Neural cell (in vitro differentiated cells): ENCODE results near the gene SHC1.

Experiments used
- CTCF ChIP-seq: fragments of 450-650 bp; IDR thresholded peaks from 2 replicates; pipeline ENCODE4 v1.5.1; 2014; ENCODE audit warnings: antibody characterized with exemption, mild to moderate bottlenecking, moderate library complexity; ENCODE audit not compliant: poor library complexity, severe bottlenecking
- EZH2 ChIP-seq: fragments of 200-600, 300-800 bp; shearing (Covaris generic), sonication (generic); IDR thresholded peaks from 2 replicates; pipeline ENCODE4 v1.6.1; 2014; ENCODE audit warnings: antibody characterized with exemption, low read length, borderline replicate concordance, mild to moderate bottlenecking; ENCODE audit not compliant: insufficient read depth, poor library complexity, severe bottlenecking
- MXI1 ChIP-seq: fragments of 450-650 bp; conservative IDR thresholded peaks from 2 replicates; pipeline ENCODE4 v1.6.1; 2014; ENCODE audit warnings: antibody characterized with exemption, mild to moderate bottlenecking; ENCODE audit not compliant: poor library complexity, severe bottlenecking
- POLR2AphosphoS5 ChIP-seq: IDR thresholded peaks from 2 replicates; pipeline ENCODE4 v1.6.1; 2012
- RAD21 ChIP-seq: fragments of 450-650 bp; conservative IDR thresholded peaks from 2 replicates; pipeline ENCODE4 v1.6.1; 2014; ENCODE audit warnings: antibody characterized with exemption, mild to moderate bottlenecking, moderate library complexity
- TAF1 ChIP-seq: IDR thresholded peaks from 2 replicates; pipeline ENCODE4 v1.6.1; 2012; ENCODE audit warnings: low read depth
- TF ChIP-seq, protein P1 (sequence below): IDR thresholded peaks from 2 replicates; pipeline ENCODE4 v1.6.1; 2012; ENCODE audit warnings: borderline replicate concordance

- TF ChIP-seq CTCF: no peak
- TF ChIP-seq, protein P1, sequence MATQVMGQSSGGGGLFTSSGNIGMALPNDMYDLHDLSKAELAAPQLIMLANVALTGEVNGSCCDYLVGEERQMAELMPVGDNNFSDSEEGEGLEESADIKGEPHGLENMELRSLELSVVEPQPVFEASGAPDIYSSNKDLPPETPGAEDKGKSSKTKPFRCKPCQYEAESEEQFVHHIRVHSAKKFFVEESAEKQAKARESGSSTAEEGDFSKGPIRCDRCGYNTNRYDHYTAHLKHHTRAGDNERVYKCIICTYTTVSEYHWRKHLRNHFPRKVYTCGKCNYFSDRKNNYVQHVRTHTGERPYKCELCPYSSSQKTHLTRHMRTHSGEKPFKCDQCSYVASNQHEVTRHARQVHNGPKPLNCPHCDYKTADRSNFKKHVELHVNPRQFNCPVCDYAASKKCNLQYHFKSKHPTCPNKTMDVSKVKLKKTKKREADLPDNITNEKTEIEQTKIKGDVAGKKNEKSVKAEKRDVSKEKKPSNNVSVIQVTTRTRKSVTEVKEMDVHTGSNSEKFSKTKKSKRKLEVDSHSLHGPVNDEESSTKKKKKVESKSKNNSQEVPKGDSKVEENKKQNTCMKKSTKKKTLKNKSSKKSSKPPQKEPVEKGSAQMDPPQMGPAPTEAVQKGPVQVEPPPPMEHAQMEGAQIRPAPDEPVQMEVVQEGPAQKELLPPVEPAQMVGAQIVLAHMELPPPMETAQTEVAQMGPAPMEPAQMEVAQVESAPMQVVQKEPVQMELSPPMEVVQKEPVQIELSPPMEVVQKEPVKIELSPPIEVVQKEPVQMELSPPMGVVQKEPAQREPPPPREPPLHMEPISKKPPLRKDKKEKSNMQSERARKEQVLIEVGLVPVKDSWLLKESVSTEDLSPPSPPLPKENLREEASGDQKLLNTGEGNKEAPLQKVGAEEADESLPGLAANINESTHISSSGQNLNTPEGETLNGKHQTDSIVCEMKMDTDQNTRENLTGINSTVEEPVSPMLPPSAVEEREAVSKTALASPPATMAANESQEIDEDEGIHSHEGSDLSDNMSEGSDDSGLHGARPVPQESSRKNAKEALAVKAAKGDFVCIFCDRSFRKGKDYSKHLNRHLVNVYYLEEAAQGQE: no peak
- TF ChIP-seq RAD21: no peak
- no peak for TF ChIP-seq MXI1
- TF ChIP-seq POLR2AphosphoS5: no peak
- TF ChIP-seq EZH2: no peak
- TF ChIP-seq TAF1: no peak
These were observed 7.7 kb downstream of the SHC1 start for GRCh38 chr1:154962795-154963330.
